Large intestine (tissue), 3 donors: Measurements from ENCODE around the gene AGPAT4. TPM values are rescaled to one million over a fixed set of nuclear protein-coding genes. Genes with fewer than 3 reads are reported as not detected.

Experiments
- DNase-seq, 2 donors: peaks; one replicate each; pipeline versions ENCODE4 v3.0.0 to v3.0.0-alpha.2; 2013
- H3K27ac ChIP-seq: one replicate; pipeline ENCODE4 v1.5.1; 2013; ENCODE audit warnings: low read length
- H3K27me3 ChIP-seq: 2 replicates; pipeline ENCODE4 v1.6.1; 2013; ENCODE audit warnings: low read length; ENCODE audit not compliant: control insufficient read depth, insufficient read depth
- H3K36me3 ChIP-seq: 2 replicates; pipeline ENCODE4 v1.6.1; 2013; ENCODE audit warnings: low read length; ENCODE audit not compliant: control insufficient read depth, insufficient read depth
- H3K4me1 ChIP-seq: one replicate; pipeline ENCODE4 v1.6.1; 2013; ENCODE audit warnings: low read length; ENCODE audit not compliant: control insufficient read depth, insufficient read depth
- H3K4me3 ChIP-seq: one replicate; pipeline ENCODE4 v1.5.1; 2013; ENCODE audit warnings: low read length
- H3K9me3 ChIP-seq: one replicate; pipeline ENCODE4 v1.6.1; 2013; ENCODE audit warnings: mild to moderate bottlenecking, low read depth, low read length, moderate library complexity; ENCODE audit not compliant: control insufficient read depth
- WGBS: methylation state at CpG from one replicate; pipeline ENCODE4 v1.1.5; 2013; ENCODE audit warnings: low lambda C conversion rate; ENCODE audit not compliant: insufficient coverage; 5-methylcytosine and 5-hydroxymethylcytosine counted together
- polyA plus RNA-seq: library from polyadenylated mRNA; unstranded; fragments of 120-200 nt; gene quantifications from one replicate; pipeline ENCODE4 v1.2.1, GENCODE V29; 2013

AGPAT4 gene
- polyA plus RNA-seq, 1 donor, result 6.8 TPM

- no peaks in the 10 kb centered on the region for H3K9me3 ChIP-seq
- peaks cover 60% of the 10 kb centered on the region for H3K36me3 ChIP-seq
- no peak for DNase-seq
- 93% methylated on average over 5 of the region's 7 CpGs for WGBS
- no peaks in the 10 kb centered on the region for H3K27me3 ChIP-seq
- H3K4me3 ChIP-seq, result no peak overlapping the region
- no peak overlapping the region for H3K27ac ChIP-seq
- no peaks in the 10 kb centered on the region for H3K4me1 ChIP-seq
Measured at GRCh38 chr6:161117308-161117707, 156.6 kb downstream of the AGPAT4 start.

GRCh38 chr6:161116554-161116953 is 157.3 kb downstream of the AGPAT4 start:
- Histone ChIP-seq H3K4me1 (no peaks in the 10 kb centered on the region), H3K27me3 (no peaks in the 10 kb centered on the region), H3K4me3 (no peak overlapping the region), H3K27ac (no peak overlapping the region), H3K36me3 (peaks cover 67% of the 10 kb centered on the region), H3K9me3 (no peaks in the 10 kb centered on the region)
- no peak for DNase-seq
- no CpG with 5 or more reads among the region's 4 CpGs for WGBS

- Histone ChIP-seq H3K4me1 (no peaks in the 10 kb centered on the region), H3K27ac (no peak overlapping the region), H3K27me3 (no peaks in the 10 kb centered on the region), H3K4me3 (no peak overlapping the region), H3K9me3 (no peaks in the 10 kb centered on the region), H3K36me3 (peaks cover 76% of the 10 kb centered on the region)
- no CpG with 5 or more reads among the region's 3 CpGs for WGBS
- no peak for DNase-seq
Measured at GRCh38 chr6:161115468-161115867, 158.4 kb downstream of the AGPAT4 start.

- H3K36me3 ChIP-seq, result peaks cover 87% of the 10 kb centered on the region
- H3K9me3 ChIP-seq, result no peaks in the 10 kb centered on the region
- H3K27ac ChIP-seq, result no peak overlapping the region
- H3K4me1 ChIP-seq, result no peaks in the 10 kb centered on the region
- DNase-seq, result no peak
- no peak overlapping the region for H3K4me3 ChIP-seq
- H3K27me3 ChIP-seq, result no peaks in the 10 kb centered on the region
- no CpG with 5 or more reads among the region's 4 CpGs for WGBS
Measured at GRCh38 chr6:161111261-161111660, 162.6 kb downstream of the AGPAT4 start.

DNA sequence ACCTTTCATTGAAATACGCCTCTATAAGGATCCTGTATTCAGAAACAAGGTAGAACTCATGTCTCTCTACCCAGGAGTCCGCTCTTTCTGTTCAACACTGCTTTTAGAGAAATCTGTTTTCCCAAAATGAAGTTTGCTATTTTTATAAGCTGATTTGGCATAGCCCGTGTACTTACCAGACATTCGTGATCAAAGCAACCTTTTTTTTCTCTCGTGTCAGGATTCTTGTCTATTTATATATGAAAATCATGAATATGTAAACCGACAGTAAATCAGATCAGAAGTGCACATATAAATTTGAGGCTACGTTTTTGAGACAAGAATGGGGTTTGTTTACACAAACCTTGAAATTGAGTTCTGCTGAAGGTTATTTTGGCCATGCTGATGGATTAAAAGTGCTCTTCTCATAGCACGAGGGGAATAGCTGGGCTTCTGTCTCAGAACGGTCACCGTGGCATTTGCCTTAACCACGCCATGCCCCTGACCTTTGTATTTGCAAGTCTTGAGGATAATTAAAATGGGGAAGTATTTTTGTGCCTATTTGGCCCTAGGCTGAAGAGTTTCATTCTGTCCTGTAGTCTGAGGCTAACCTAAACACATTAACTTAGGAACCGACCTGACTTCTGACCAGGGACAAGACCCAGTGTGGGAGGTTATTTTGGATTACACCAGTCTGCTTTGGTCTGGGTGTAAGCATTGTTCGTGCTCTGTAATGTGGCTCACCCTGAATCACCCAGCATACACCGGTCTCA is 163.7 kb downstream of the AGPAT4 start:
- no peak overlapping the region for H3K27ac ChIP-seq
- no peaks in the 10 kb centered on the region for H3K27me3 ChIP-seq
- H3K36me3 ChIP-seq, result peaks cover 81% of the 10 kb centered on the region
- H3K4me3 ChIP-seq, result no peak overlapping the region
- no peaks in the 10 kb centered on the region for H3K9me3 ChIP-seq
- WGBS, result 100% methylated on average over 7 of the region's 14 CpGs
- DNase-seq, result no peak
- no peaks in the 10 kb centered on the region for H3K4me1 ChIP-seq

- Histone ChIP-seq H3K4me3 (no peak overlapping the region), H3K36me3 (peaks cover 79% of the 10 kb centered on the region), H3K9me3 (no peaks in the 10 kb centered on the region), H3K4me1 (no peaks in the 10 kb centered on the region), H3K27ac (no peak overlapping the region), H3K27me3 (no peaks in the 10 kb centered on the region)
- DNase-seq, result no peak
- no CpG with 5 or more reads among the region's 4 CpGs for WGBS
Measured at GRCh38 chr6:161109366-161109765, 164.5 kb downstream of the AGPAT4 start.

- Histone ChIP-seq H3K4me3 (no peak overlapping the region), H3K36me3 (peaks cover 79% of the 10 kb centered on the region), H3K9me3 (no peaks in the 10 kb centered on the region), H3K27me3 (no peaks in the 10 kb centered on the region), H3K4me1 (no peaks in the 10 kb centered on the region), H3K27ac (no peak overlapping the region)
- WGBS, result 100% methylated on average over 2 of the region's 5 CpGs
- DNase-seq, result no peak
Measured at GRCh38 chr6:161108916-161109315, 164.9 kb downstream of the AGPAT4 start.

GRCh38 chr6:161107779-161108730 is 165.8 kb downstream of the AGPAT4 start:
- Histone ChIP-seq H3K36me3 (peaks cover 81% of the 10 kb centered on the region), H3K4me1 (no peaks in the 10 kb centered on the region), H3K9me3 (no peaks in the 10 kb centered on the region), H3K27me3 (no peaks in the 10 kb centered on the region), H3K4me3 (no peak overlapping the region), H3K27ac (no peak overlapping the region)
- DNase-seq, result no peak
- 100% methylated on average over 2 of the region's 23 CpGs for WGBS

- 100% methylated on average over 1 of the region's 2 CpGs for WGBS
- peaks cover 70% of the 10 kb centered on the region for H3K36me3 ChIP-seq
- no peaks in the 10 kb centered on the region for H3K4me1 ChIP-seq
- DNase-seq, result no peak
- no peaks in the 10 kb centered on the region for H3K9me3 ChIP-seq
- no peak overlapping the region for H3K4me3 ChIP-seq
- H3K27ac ChIP-seq, result no peak overlapping the region
- H3K27me3 ChIP-seq, result no peaks in the 10 kb centered on the region
Measured at GRCh38 chr6:161105408-161105807, 168.5 kb downstream of the AGPAT4 start.

DNA sequence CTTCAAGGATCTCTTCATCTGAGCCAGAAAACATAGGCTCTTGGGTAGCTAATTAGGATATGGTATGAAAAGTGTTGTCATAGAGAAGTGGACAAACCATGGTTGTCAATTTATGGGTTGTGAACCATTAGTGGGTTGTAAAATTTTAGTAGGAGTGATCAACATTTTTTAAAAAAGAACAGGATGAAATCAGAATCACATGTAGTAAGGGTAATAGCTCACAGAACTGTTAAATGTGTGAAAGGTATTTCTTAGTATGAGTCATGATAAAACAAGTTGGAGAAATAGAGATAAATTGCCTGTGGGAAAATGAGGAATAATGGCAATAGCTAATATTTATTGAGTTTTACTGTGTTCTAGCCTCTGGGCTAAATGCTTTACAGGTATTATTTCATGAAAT is 168.9 kb downstream of the AGPAT4 start:
- Histone ChIP-seq H3K36me3 (peaks cover 70% of the 10 kb centered on the region), H3K4me3 (no peak overlapping the region), H3K27me3 (no peaks in the 10 kb centered on the region), H3K27ac (no peak overlapping the region), H3K4me1 (no peaks in the 10 kb centered on the region), H3K9me3 (no peaks in the 10 kb centered on the region)
- no peak for DNase-seq
